Brain microvascular endothelial cell (primary cell): ENCODE measurements around the gene SPATS2L.
A peak's percentile ranks its signal among the peaks of the same experiment; 100 is the strongest.

Source experiments
- DNase-seq: peaks from one replicate; pipeline ENCODE4 v3.0.0-alpha.2; 2020
- H3K27ac ChIP-seq: fragments of 250-450 bp; sonication (Bioruptor Pico); 2 replicates; pipeline ENCODE4 v1.5.1; 2020; ENCODE audit warnings: mild to moderate bottlenecking, moderate library complexity
- H3K27me3 ChIP-seq: fragments of 250-450 bp; sonication (Bioruptor Pico); replicated peaks from 2 replicates; pipeline ENCODE4 v1.5.1; 2020; ENCODE audit warnings: mild to moderate bottlenecking
- H3K36me3 ChIP-seq: fragments of 250-450 bp; sonication (Bioruptor Pico); replicated peaks from 2 replicates; pipeline ENCODE4 v1.5.1; 2020; ENCODE audit warnings: mild to moderate bottlenecking
- H3K4me3 ChIP-seq: 2 replicates; pipeline ENCODE4 v1.5.1; 2011; ENCODE audit warnings: low read depth, mild to moderate bottlenecking, control low read depth, low read length, moderate library complexity
- CTCF ChIP-seq: IDR thresholded peaks from 2 replicates; pipeline ENCODE4 v1.5.1; 2011; ENCODE audit warnings: low read depth, mild to moderate bottlenecking, moderate library complexity, low read length, control low read depth, inconsistent platforms; ENCODE audit errors: missing control alignments
- in situ Hi-C: cut with HindIII; loops from 2 replicates; pipeline ENCODE4 v1.10.0; 2017; ENCODE audit warnings: low sequenced_read_pairs, low pct_ligation_motif_present

The SPATS2L gene

GRCh38 chr2:200354833-200355751, 48.6 kb downstream of the SPATS2L start:
- in situ Hi-C loops = no loop called here

GRCh38 chr2:200356321-200356720, 49.8 kb downstream of the SPATS2L start:
- H3K36me3 ChIP-seq = no peaks in the 10 kb centered on the region
- no peaks in the 10 kb centered on the region for H3K27me3 ChIP-seq
- in situ Hi-C loops = no loop called here
- no peak overlapping the region for H3K27ac ChIP-seq
- no peak overlapping the region for H3K4me3 ChIP-seq
- no peak for DNase-seq
- no peak for TF ChIP-seq CTCF

More at GRCh38 chr2:200354833-200355751, 48.6 kb downstream of the SPATS2L start:
- Histone ChIP-seq H3K27ac (no peak overlapping the region), H3K4me3 (no peak overlapping the region), H3K36me3 (no peaks in the 10 kb centered on the region), H3K27me3 (no peaks in the 10 kb centered on the region)
- DNase-seq = no peak
- no peak for TF ChIP-seq CTCF

GRCh38 chr2:200356857-200357384, 50.4 kb downstream of the SPATS2L start:
- peak; percentile 45 for DNase-seq
- TF ChIP-seq CTCF = no peak
- Histone ChIP-seq H3K36me3 (no peaks in the 10 kb centered on the region), H3K27ac (peak overlapping the region; percentile 2), H3K4me3 (no peak overlapping the region), H3K27me3 (no peaks in the 10 kb centered on the region)
- in situ Hi-C loops = no loop called here

- Histone ChIP-seq H3K27me3 (no peaks in the 10 kb centered on the region), H3K4me3 (no peak overlapping the region), H3K36me3 (no peaks in the 10 kb centered on the region), H3K27ac (no peak overlapping the region)
- no peak for DNase-seq
- in situ Hi-C loops = no loop called here
- TF ChIP-seq CTCF = no peak
Observed at GRCh38 chr2:200357845-200358244, 51.4 kb downstream of the SPATS2L start.

- Histone ChIP-seq H3K4me3 (no peak overlapping the region), H3K27ac (no peak overlapping the region), H3K36me3 (no peaks in the 10 kb centered on the region), H3K27me3 (no peaks in the 10 kb centered on the region)
- no peak for DNase-seq
- in situ Hi-C loops = no loop called here
- no peak for TF ChIP-seq CTCF
Observed at GRCh38 chr2:200359552-200359951, 53.1 kb downstream of the SPATS2L start.
